Omental fat pad (tissue), 4 donors: ENCODE results near the gene SVIL. TPM values are rescaled to one million over a fixed set of nuclear protein-coding genes. Genes with fewer than 3 reads are reported as not detected.

Source experiments
- ATAC-seq: fragments of 150-250 bp; one replicate; pipeline ENCODE4 v1.9.1; 2016; ENCODE audit warnings: mild to moderate bottlenecking, moderate library complexity; ENCODE audit not compliant: low FRiP score
- DNase-seq: peaks from one replicate; pipeline ENCODE4 v3.0.0-alpha.2; 2019; ENCODE audit warnings: low spot score
- CTCF ChIP-seq, 3 donors: fragments of 450-650 bp; IDR thresholded peaks; one replicate each; pipeline ENCODE4 v1.5.1; 2016 to 2017; ENCODE audit warnings: antibody characterized with exemption in 3 of 3, mild to moderate bottlenecking in 3 of 3, moderate library complexity in 2 of 3
- total RNA-seq, 4 donors: library from RNA; depleted of rRNA; stranded (reverse); fragments of >200 nt; gene quantifications; one replicate each; pipeline ENCODE4 v1.1.0, GENCODE V29; 2016

Gene SVIL
- total RNA-seq, 4 donors from 2014 or later, result 22.8 to 44.4 (median 30.5) TPM

GRCh38 chr10:29622382-29622922, 12.3 kb downstream of the SVIL start:
- TF ChIP-seq CTCF (IDR thresholded peaks at IDR 0.05), result no peak
- no peak for DNase-seq
- ATAC-seq, result no peak

GRCh38 chr10:29621161-29621560, 13.6 kb downstream of the SVIL start:
- ATAC-seq, result no peak

GRCh38 chr10:29620112-29620690, 14.6 kb downstream of the SVIL start:
- ATAC-seq (no peak), DNase-seq (no peak)
- no peak for TF ChIP-seq CTCF (IDR thresholded peaks at IDR 0.05)

More at GRCh38 chr10:29621161-29621560, 13.6 kb downstream of the SVIL start:
- TF ChIP-seq CTCF (IDR thresholded peaks at IDR 0.05), result no peak
- no peak for DNase-seq

- ATAC-seq (no peak), DNase-seq (no peak)
- TF ChIP-seq CTCF (IDR thresholded peaks at IDR 0.05), result no peak
Observed at GRCh38 chr10:29619241-29619669, 15.5 kb downstream of the SVIL start.

GRCh38 chr10:29618341-29619171, 16.2 kb downstream of the SVIL start:
- DNase-seq (no peak), ATAC-seq (no peak)
- TF ChIP-seq CTCF (IDR thresholded peaks at IDR 0.05), result no peak

- ATAC-seq (no peak), DNase-seq (no peak)
- TF ChIP-seq CTCF (IDR thresholded peaks at IDR 0.05), result no peak
Observed at GRCh38 chr10:29617880-29618340, 16.9 kb downstream of the SVIL start.
